B cell (primary cell): ENCODE data around the gene TSPAN2. TPM values are rescaled to one million over a fixed set of nuclear protein-coding genes. Genes with fewer than 3 reads are reported as not detected.

Experiments
- ATAC-seq: fragments of 200-7000 bp; cut with Tn5 transposase; one replicate; pipeline ENCODE4 v1.10.0; 2021; ENCODE audit warnings: low read depth, mild to moderate bottlenecking, moderate number of reproducible peaks, moderate library complexity
- CTCF ChIA-PET: fragments of 350-600 bp; sonication (Branson Sonifier 250); formaldehyde crosslinking; loops from one replicate; lab custom pipeline; 2021; ENCODE audit warnings: antibody characterized with exemption, inconsistent platforms; lab: Charles Lee
- POLR2A ChIA-PET: fragments of 350-600 bp; sonication (Branson Sonifier 250); formaldehyde crosslinking; loops from one replicate; lab custom pipeline; 2021; ENCODE audit warnings: antibody characterized with exemption; lab: Charles Lee
- DNase-seq: peaks from one replicate; pipeline ENCODE4 v3.0.0; 2013
- H2AFZ ChIP-seq: 2 replicates; pipeline ENCODE4 v1.6.1; 2012; ENCODE audit warnings: mild to moderate bottlenecking, low read depth, low read length; ENCODE audit not compliant: insufficient read depth, poor library complexity, severe bottlenecking
- H3K27ac ChIP-seq, 2 donors: 1 replicate in 1 of 2; 2 replicates in 1 of 2; pipeline ENCODE4 v1.5.1; 2012 to 2013; ENCODE audit warnings: low read length in 2 of 2, mild to moderate bottlenecking in 2 of 2, moderate library complexity in 1 of 2
- H3K27me3 ChIP-seq, 4 experiments: fragments of 200-600 bp in 1 of 4; sonication (generic) in 1 of 4; replicated peaks in 1 of 4; 1 replicate in 2 of 4; 2 replicates in 2 of 4; pipeline versions ENCODE4 v1.6.1 to v1.7.0; 2013 to 2016; ENCODE audit warnings: low read length in 3 of 4, mild to moderate bottlenecking in 2 of 4, mixed read lengths in 1 of 4, moderate library complexity in 1 of 4; ENCODE audit not compliant: insufficient read depth in 4 of 4, control insufficient read depth in 3 of 4; ENCODE audit errors: control extremely low read depth in 1 of 4
- H3K36me3 ChIP-seq, 2 experiments: replicated peaks in 1 of 2; 1 replicate in 1 of 2; 2 replicates in 1 of 2; pipeline versions ENCODE4 v1.6.1 to v1.7.1; 2013; ENCODE audit warnings: low read length in 1 of 2; ENCODE audit not compliant: insufficient read depth in 2 of 2, control insufficient read depth in 1 of 2; ENCODE audit errors: control extremely low read depth in 1 of 2, extremely low read depth in 1 of 2
- H3K4me1 ChIP-seq, 2 donors: fragments of 200-600 bp in 1 of 2; sonication (generic) in 1 of 2; 1 replicate in 1 of 2; 2 replicates in 1 of 2; pipeline versions ENCODE4 v1.5.1 to v1.6.1; 2013 to 2017; ENCODE audit warnings: low read length in 2 of 2; ENCODE audit not compliant: control insufficient read depth in 2 of 2, insufficient read depth in 2 of 2
- H3K4me2 ChIP-seq: replicated peaks from 2 replicates; pipeline ENCODE3; 2012; ENCODE audit warnings: mild to moderate bottlenecking, low read depth, low read length; ENCODE audit not compliant: poor library complexity, severe bottlenecking
- H3K4me3 ChIP-seq, 5 experiments: fragments of 200-600 bp in 1 of 5; sonication (generic) in 1 of 5; 1 replicate in 3 of 5; 2 replicates in 2 of 5; pipeline versions ENCODE4 v1.5.1 to v1.7.0; 2011 to 2016; ENCODE audit warnings: low read length in 4 of 5, mild to moderate bottlenecking in 4 of 5, low read depth in 2 of 5, control low read depth in 1 of 5, moderate library complexity in 1 of 5; ENCODE audit not compliant: insufficient read depth in 1 of 5; ENCODE audit errors: control extremely low read depth in 1 of 5, extremely low read depth in 1 of 5
- H3K79me2 ChIP-seq: fragments of 200-600 bp; sonication (generic); one replicate; pipeline ENCODE4 v1.6.0; 2016; ENCODE audit warnings: low read length; ENCODE audit not compliant: control insufficient read depth, insufficient read depth
- H3K9ac ChIP-seq: fragments of 200-600 bp; sonication (generic); 2 replicates; pipeline ENCODE4 v1.6.1; 2017; ENCODE audit warnings: mild to moderate bottlenecking, low read length, moderate library complexity
- H3K9me3 ChIP-seq, 3 donors: one replicate each; pipeline versions ENCODE4 v1.6.1 to v1.7.1; 2013; ENCODE audit warnings: low read length in 2 of 3; ENCODE audit not compliant: control insufficient read depth in 2 of 3, insufficient read depth in 1 of 3; ENCODE audit errors: control extremely low read depth in 1 of 3
- H4K20me1 ChIP-seq: 2 replicates; pipeline ENCODE4 v1.6.0; 2012; ENCODE audit warnings: mild to moderate bottlenecking, low read length; ENCODE audit not compliant: insufficient read depth, control insufficient read depth, poor library complexity, severe bottlenecking
- H3K27ac Mint-ChIP-seq: one replicate; pipeline ENCODE4 v1.8.0; 2021; ENCODE audit warnings: mixed read lengths
- H3K27me3 Mint-ChIP-seq: one replicate; pipeline ENCODE4 v1.8.0; 2021; ENCODE audit warnings: mixed read lengths
- H3K4me1 Mint-ChIP-seq: one replicate; pipeline ENCODE4 v1.8.0; 2021; ENCODE audit warnings: mixed read lengths
- H3K4me3 Mint-ChIP-seq: one replicate; pipeline ENCODE4 v1.8.0; 2021; ENCODE audit warnings: mixed read lengths
- H3K9me3 Mint-ChIP-seq: one replicate; pipeline ENCODE4 v1.8.0; 2022; ENCODE audit warnings: mixed read lengths; ENCODE audit not compliant: insufficient read depth
- EZH2 ChIP-seq: IDR thresholded peaks from 2 replicates; pipeline ENCODE4 v1.6.1; 2012; ENCODE audit warnings: borderline replicate concordance, low read depth, mild to moderate bottlenecking, moderate library complexity, low read length; ENCODE audit not compliant: insufficient read depth, poor library complexity, severe bottlenecking
- WGBS: methylation state at CpG from one replicate; pipeline ENCODE4 v1.1.5; 2013; ENCODE audit warnings: missing lambda C conversion rate; ENCODE audit not compliant: insufficient coverage; 5-methylcytosine and 5-hydroxymethylcytosine counted together
- intact Hi-C: fragments of 100-400 bp; cut with micrococcal nuclease; formaldehyde crosslinking; loops from one replicate; pipeline ENCODE4 v1.10.0; 2022
- polyA plus RNA-seq: library from polyadenylated mRNA; depleted of rRNA; stranded (reverse); fragments of >200 nt; gene quantifications from 2 replicates; pipeline ENCODE4 v1.2.3, GENCODE V29; 2012
- total RNA-seq, 2 donors: library from RNA; stranded (reverse); fragments of 120-200 nt in 1 of 2; gene quantifications; 1 replicate in 1 of 2; 2 replicates in 1 of 2; pipeline versions ENCODE4 v1.2.3 to v1.2.4, GENCODE V29; 2013 to 2022
- TF ChIP-seq, protein P1 (sequence below): fragments of 200-600 bp; IDR thresholded peaks from one replicate; pipeline ENCODE4 v1.8.0; 2022; ENCODE audit warnings: antibody characterized with exemption, mild to moderate bottlenecking

Gene TSPAN2
- total and polyA plus RNA-seq, 2 donors (not counting 1 experiment from before 2014, with no cell fraction given) = 0.24 to 0.34 TPM

DNA sequence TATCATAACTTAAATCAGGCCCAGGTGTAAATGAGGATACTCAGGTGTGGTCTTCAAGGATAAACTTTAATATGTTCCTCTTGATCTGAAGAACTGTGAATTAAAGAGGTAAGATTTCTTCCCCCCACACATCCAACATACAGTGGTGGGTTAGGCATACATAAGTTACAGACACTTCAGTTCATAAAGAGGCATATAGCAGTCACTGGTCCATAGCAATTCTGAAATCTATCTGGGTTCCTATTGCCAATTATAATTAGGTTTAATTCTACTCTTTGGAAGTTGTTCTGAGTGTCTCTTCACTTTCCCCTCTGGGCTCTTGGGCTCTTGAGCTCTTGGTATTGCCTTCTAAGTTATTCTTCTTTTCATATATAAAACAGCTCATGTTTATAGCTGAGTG, 32.5 kb upstream of the TSPAN2 start:
- no peak overlapping the region for H3K4me2 ChIP-seq
- H3K27me3 Mint-ChIP-seq = peaks cover 40% of the 10 kb centered on the region
- TF ChIP-seq EZH2 = no peak
- TF ChIP-seq, protein P1, sequence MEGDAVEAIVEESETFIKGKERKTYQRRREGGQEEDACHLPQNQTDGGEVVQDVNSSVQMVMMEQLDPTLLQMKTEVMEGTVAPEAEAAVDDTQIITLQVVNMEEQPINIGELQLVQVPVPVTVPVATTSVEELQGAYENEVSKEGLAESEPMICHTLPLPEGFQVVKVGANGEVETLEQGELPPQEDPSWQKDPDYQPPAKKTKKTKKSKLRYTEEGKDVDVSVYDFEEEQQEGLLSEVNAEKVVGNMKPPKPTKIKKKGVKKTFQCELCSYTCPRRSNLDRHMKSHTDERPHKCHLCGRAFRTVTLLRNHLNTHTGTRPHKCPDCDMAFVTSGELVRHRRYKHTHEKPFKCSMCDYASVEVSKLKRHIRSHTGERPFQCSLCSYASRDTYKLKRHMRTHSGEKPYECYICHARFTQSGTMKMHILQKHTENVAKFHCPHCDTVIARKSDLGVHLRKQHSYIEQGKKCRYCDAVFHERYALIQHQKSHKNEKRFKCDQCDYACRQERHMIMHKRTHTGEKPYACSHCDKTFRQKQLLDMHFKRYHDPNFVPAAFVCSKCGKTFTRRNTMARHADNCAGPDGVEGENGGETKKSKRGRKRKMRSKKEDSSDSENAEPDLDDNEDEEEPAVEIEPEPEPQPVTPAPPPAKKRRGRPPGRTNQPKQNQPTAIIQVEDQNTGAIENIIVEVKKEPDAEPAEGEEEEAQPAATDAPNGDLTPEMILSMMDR = no peak
- intact Hi-C loops = no loop called here
- peaks cover 12% of the 10 kb centered on the region for H3K9me3 Mint-ChIP-seq
- H3K9me3 ChIP-seq = peaks cover 0 to 14% (median 12%) of the 10 kb centered on the region in 3 donors
- no peak for ATAC-seq
- H3K27ac Mint-ChIP-seq = no peak overlapping the region
- no peak for DNase-seq
- no peaks in the 10 kb centered on the region for H4K20me1 ChIP-seq
- H3K4me1 ChIP-seq = no peaks in the 10 kb centered on the region
- H3K36me3 ChIP-seq = no peaks in the 10 kb centered on the region
- peaks cover 0 to 7% (median 5%) of the 10 kb centered on the region in 4 experiments for H3K27me3 ChIP-seq
- H3K79me2 ChIP-seq = no peaks in the 10 kb centered on the region
- CTCF ChIA-PET = interaction anchor here (1.6 kb wide), 1 partner anchor 16 kb away, joined by 7 read pairs; no protein-coding TSS in a partner anchor
- POLR2A ChIA-PET = no interaction called here
- no peak overlapping the region for H3K27ac ChIP-seq
- H3K4me1 Mint-ChIP-seq = no peaks in the 10 kb centered on the region
- no peak overlapping the region for H3K4me3 ChIP-seq
- no peak overlapping the region for H3K9ac ChIP-seq
- H3K4me3 Mint-ChIP-seq = no peak overlapping the region
- no peak overlapping the region for H2AFZ ChIP-seq

DNA sequence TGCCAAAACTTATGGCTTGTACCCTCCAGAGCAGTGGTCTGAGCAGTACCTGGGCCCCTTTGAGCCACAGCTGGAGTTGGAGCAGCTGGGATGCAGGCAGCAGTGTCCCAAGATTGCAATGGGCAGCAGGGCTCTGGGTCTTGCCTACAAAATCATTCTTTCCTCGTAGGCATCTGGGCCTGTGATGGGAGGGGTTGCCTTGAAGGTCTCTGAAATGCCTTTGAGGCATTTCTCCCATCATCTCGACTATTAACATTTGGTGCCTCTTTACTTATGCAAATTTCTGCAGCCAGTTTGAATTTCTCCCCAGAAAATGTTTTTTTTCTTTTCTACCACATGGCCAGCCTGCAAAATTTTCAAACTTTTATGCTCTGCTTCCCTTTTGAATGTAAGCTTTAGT, 31.0 kb upstream of the TSPAN2 start:
- no peak overlapping the region for H3K4me2 ChIP-seq
- CTCF ChIA-PET = no interaction called here
- Mint-ChIP-seq H3K4me1 (no peaks in the 10 kb centered on the region), H3K4me3 (no peak overlapping the region), H3K27me3 (peaks cover 40% of the 10 kb centered on the region), H3K27ac (no peak overlapping the region), H3K9me3 (peaks cover 12% of the 10 kb centered on the region)
- H3K27me3 ChIP-seq = peaks cover 0 to 7% (median 5%) of the 10 kb centered on the region in 4 experiments
- ATAC-seq (no peak), DNase-seq (no peak)
- peaks cover 0 to 14% (median 12%) of the 10 kb centered on the region in 3 donors for H3K9me3 ChIP-seq
- H3K27ac ChIP-seq = no peak overlapping the region
- H2AFZ ChIP-seq = no peak overlapping the region
- intact Hi-C loops = no loop called here
- no peaks in the 10 kb centered on the region for H3K79me2 ChIP-seq
- no peak overlapping the region for H3K9ac ChIP-seq
- no peaks in the 10 kb centered on the region for H4K20me1 ChIP-seq
- H3K36me3 ChIP-seq = no peaks in the 10 kb centered on the region
- TF ChIP-seq, protein P1 = no peak
- no peak for TF ChIP-seq EZH2
- POLR2A ChIA-PET = no interaction called here
- H3K4me3 ChIP-seq = no peak overlapping the region
- WGBS = no CpG with 5 or more reads among the region's 2 CpGs
- H3K4me1 ChIP-seq = no peaks in the 10 kb centered on the region
